ENCODE data around the gene CREB3L2.
A peak's percentile ranks its signal among the peaks of the same experiment; 100 is the strongest.
"Not testable (repeated sequence)": the region's sequence is repeated elsewhere in the genome, so short reads cannot be mapped to it uniquely, and the experiment has no call there.

Gene CREB3L2

GRCh38 chr7:137987563-137987962, 14.3 kb downstream of the CREB3L2 start:
- DNase-seq (ENCODE audit: low spot score) = no peak

- no peak for DNase-seq (ENCODE audit: low spot score)
These were observed 14.9 kb downstream of the CREB3L2 start for GRCh38 chr7:137987018-137987349.

DNA sequence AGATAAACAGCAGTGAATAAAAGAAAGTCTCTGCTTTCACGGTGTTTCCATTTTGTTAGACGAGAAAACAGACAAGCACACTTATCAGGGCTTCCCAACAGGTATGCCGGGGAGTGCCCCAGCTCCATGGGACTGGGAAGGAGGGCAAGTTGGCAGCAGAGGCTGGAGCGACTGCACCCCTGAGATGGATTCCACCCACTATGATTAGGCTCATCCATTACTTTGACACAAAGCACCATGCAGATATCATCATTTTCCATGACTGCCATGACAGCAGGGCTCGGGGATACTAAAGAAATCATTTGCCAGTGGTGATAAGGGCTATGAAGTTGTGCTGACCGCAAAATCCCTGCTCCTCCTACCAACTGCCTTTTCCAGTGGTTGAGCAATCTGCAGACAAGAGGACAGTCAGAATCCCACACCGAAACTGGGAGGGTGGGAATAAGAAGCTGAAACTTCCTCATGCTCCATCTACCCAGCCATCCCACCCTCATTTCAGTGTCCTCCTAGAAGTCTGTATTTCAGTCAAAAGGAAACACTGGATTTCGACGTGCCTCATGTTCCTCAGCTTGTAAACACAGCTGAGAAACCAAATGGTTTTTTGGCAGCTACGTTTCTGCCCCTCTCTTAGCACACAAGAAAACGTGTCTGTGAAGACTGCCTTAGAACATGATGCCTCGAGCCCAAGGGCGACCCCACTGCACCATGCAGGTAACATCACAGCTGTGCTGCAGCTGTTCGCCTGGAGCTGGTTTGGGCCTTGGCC, 15.5 kb downstream of the CREB3L2 start:
- DNase-seq (ENCODE audit: low spot score) = no peak

DNA sequence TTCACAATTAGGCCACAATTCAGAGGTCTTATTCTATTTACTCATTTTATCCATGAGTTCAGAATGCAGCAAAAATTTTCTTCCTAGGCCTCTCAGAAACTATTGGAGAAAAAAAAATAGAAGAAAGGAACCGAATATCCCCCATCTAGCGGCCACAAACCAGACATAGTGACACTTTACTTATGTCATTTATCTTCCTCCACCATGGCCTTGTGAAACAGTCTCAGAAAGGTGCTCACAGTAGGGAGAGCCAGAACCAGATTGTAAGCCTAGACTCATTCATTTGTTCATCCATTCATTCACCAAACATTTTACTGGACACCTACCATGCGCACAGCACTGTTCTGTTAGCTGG, 16.0 kb downstream of the CREB3L2 start:
- no peak for DNase-seq (ENCODE audit: low spot score)

- DNase-seq (ENCODE audit: low spot score) = no peak
These were observed 16.5 kb downstream of the CREB3L2 start for GRCh38 chr7:137985253-137985896.

DNA sequence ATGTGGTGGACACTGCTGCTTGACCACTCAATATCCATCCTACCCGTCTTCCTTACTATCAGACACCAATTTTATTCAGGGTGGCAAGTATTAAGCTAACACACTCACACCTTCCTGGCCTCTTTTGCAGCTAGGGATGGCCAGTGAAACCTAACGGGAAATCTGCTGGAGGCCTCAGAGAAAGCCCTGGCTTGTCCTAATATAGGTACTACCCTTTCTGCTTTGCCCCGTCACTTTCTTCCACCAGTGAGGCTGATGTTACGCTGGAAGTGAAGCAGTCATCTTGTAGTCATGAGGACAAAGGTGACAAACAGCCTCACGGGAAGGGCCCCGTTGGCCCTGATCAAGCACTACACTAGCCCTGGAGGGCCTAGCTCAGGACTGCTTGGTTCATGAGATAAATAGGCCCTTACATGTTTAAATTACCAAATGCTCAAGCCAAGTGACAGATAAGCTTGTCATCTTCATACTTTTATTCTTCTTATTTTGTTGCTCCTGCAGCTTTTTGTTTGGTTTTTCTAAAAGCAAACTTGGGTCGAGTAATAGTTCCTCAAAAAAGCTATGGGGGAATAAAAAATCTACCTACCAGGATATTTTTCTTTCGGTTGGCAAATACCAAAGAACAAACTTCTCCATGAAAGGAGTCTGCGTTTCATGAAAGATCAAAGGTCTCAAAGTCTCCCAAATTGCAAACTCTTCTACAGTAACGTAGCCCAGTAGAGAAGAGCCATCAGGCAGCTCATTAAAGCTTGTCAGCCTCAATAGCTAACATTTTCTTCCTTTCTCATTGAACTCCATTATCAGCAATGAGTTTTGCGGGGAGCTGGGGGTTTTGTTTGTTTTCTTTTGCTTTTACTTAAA, 17.5 kb downstream of the CREB3L2 start:
- no peak for DNase-seq (ENCODE audit: low spot score)

DNA sequence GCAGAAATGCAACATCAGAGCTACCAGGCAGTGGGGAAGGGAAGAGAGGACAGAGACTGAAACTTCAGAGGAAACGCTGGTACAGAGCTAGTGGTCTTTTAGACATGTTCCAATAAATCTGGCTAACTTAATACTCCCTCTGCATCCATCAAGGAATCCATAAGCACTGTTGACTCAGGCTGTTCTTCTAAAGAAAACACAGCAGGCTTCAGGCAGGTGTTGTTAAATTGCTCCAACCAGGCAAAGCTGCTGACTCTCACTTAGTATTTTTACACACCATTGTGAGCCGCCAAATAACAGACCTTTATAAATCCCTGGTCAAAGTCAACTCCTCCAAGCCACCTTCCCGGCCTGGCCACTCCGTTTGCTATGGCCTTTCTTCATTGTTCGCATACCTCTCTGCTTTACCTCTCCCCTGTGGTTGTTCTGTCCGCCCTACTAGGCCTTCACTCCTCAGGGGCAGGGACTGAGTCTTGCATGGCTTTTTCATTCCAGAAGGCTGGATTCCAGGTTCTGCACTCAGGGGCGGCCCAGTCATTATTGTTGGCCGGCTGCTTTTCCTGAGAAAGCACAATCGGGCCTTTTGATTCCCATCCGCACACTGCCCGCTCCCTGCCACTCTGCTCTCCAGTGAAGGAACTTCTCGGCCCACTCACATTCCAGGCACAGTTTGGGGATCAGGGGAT, 18.4 kb downstream of the CREB3L2 start:
- DNase-seq (ENCODE audit: low spot score) = no peak

GRCh38 chr7:137982394-137982793, 19.5 kb downstream of the CREB3L2 start:
- not testable (repeated sequence) for DNase-seq (ENCODE audit: low spot score)

GRCh38 chr7:137981668-137982067, 20.2 kb downstream of the CREB3L2 start:
- DNase-seq (ENCODE audit: low spot score) = no peak

GRCh38 chr7:137981175-137981574, 20.7 kb downstream of the CREB3L2 start:
- no peak for DNase-seq (ENCODE audit: low spot score)

GRCh38 chr7:137980308-137980707, 21.6 kb downstream of the CREB3L2 start:
- no peak for DNase-seq (ENCODE audit: low spot score)

GRCh38 chr7:137978464-137979237, 23.2 kb downstream of the CREB3L2 start:
- no peak for DNase-seq (ENCODE audit: low spot score)

DNA sequence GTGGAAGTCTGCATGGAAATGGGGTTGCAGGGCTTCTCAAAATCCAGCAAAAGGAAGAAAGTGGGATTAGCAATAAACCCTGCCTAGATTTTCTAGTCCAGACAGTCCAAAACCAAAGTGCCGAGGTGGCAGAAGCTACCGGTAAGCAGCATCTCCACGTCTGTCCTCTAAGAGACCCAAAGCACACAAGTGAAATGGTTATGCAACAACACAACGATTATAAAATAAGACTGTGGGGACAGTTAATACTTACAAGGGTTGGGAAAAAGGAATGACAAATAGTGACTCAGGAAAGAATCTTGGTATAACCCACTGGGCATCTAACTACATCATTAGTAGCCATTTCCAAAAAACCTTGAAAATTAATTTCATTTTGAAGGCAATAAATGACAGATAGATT, 24.7 kb downstream of the CREB3L2 start:
- no peak for DNase-seq (ENCODE audit: low spot score)

- DNase-seq (ENCODE audit: low spot score) = no peak
These were observed 25.2 kb downstream of the CREB3L2 start for GRCh38 chr7:137976696-137977095.

DNA sequence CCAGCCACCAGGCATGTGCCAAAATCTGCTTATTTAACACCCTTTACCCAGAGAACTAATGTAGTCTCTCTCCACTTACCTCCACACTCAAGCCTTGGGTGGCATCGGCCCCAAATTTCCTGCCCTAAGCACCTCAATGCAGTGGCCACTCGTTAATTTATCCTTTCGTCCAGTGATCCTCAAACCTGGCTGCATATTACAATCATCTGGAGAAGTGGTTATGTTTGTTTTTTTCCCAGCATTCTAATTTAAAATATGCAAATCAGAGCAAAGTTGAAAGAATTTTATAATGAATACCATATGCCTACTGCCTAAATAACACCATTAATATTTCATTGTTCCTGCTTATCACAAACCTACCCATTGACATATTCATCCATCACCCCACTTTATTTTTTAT, 25.7 kb downstream of the CREB3L2 start:
- no peak for DNase-seq (ENCODE audit: low spot score)

- no peak for DNase-seq (ENCODE audit: low spot score)
These were observed 26.1 kb downstream of the CREB3L2 start for GRCh38 chr7:137975768-137976167.

GRCh38 chr7:137975221-137975620, 26.7 kb downstream of the CREB3L2 start:
- no peak for DNase-seq (ENCODE audit: low spot score)

- DNase-seq (ENCODE audit: low spot score) = no peak
These were observed 27.1 kb downstream of the CREB3L2 start for GRCh38 chr7:137974766-137975165.

DNA sequence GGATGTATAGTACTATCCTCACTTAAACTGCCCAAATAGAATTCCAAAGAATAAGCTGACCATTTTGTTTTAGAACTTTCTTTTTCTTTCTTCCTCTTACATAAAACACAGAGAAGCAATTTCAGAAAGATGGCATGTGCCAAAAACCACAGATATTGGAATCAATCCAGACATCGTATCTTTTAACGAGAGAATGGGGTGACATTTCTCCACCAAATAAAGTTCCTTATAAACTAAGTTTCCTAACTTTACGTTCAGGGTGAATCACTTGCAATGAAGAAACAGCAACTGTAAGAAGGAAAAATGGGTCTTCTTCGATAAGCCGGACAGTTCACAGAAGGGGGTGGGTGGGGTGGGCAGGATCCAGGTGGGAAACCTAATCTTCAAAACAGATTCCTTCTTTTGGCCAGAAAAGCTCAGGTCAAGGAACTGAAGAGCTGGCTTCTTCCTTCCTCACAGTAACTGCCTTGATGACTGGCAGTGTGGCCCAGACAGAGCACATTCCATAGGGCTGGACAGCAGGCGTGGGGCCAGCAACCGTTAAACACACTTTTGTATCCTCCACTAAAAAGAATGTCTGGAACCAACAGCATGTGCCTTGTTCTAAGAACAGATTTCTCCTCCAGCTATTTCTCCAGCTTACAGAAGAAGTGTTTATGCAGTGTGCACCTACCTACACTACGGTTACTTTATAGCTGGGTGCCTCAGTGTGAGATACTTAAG, 31.5 kb downstream of the CREB3L2 start:
- peak; percentile 39 for DNase-seq (ENCODE audit: low spot score)

DNA sequence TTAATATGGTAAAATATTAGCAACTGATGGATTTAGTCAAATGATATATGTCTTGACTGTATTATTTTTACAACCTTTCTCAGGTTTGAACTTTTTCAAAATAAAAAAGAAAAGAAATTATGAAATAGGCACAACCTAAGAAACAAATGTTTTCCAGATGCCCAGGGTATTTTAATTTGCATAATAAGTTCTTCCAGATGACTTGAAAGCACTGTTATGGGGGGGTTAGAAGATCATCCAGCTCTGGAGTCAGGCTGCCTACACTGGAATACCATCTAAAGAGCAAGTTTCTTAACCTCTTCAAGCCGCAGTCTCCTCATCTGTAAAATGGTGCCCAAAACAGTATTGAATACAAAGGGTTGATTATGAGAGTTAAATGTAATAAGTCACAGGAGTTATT, 32.1 kb downstream of the CREB3L2 start:
- DNase-seq (ENCODE audit: low spot score) = no peak

- DNase-seq (ENCODE audit: low spot score) = no peak
These were observed 33.0 kb downstream of the CREB3L2 start for GRCh38 chr7:137968890-137969289.

Data from iPS-NIHi11 (cell line).